Testis (tissue), 3 donors: Measurements from ENCODE around the gene PDSS1. TPM values are rescaled to one million over a fixed set of nuclear protein-coding genes. Genes with fewer than 3 reads are reported as not detected.

Source experiments
- DNase-seq: peaks from one replicate; pipeline ENCODE4 v3.0.0-alpha.2; 2019
- H3K27ac ChIP-seq, 2 donors: fragments of 200-600 bp; sonication (generic); one replicate each; pipeline ENCODE4 v1.5.1; 2019
- H3K27me3 ChIP-seq: fragments of 200-600 bp; sonication (generic); one replicate; pipeline ENCODE4 v1.5.1; 2019
- H3K36me3 ChIP-seq: fragments of 200-600 bp; sonication (generic); one replicate; pipeline ENCODE4 v1.5.1; 2017; ENCODE audit warnings: low read depth; ENCODE audit errors: missing control alignments
- H3K4me1 ChIP-seq: fragments of 200-600 bp; sonication (generic); one replicate; pipeline ENCODE4 v1.5.1; 2019
- H3K4me3 ChIP-seq, 2 donors: fragments of 200-600 bp; sonication (generic); one replicate each; pipeline ENCODE4 v1.5.1; 2017 to 2019
- H3K9me3 ChIP-seq: fragments of 200-600 bp; sonication (generic); one replicate; pipeline ENCODE4 v1.5.1; 2017
- POLR2A ChIP-seq: fragments of 450-650 bp; IDR thresholded peaks from one replicate; pipeline ENCODE4 v1.6.1; 2017; ENCODE audit warnings: antibody characterized with exemption, mild to moderate bottlenecking, moderate library complexity
- WGBS, 2 donors: methylation state at CpG; one replicate each; pipeline ENCODE4 v1.1.5; 2018; 5-methylcytosine and 5-hydroxymethylcytosine counted together
- intact Hi-C: fragments of 100-400 bp; cut with DNase I; formaldehyde crosslinking; loops from one replicate; pipeline ENCODE4 v1.15.1; 2023; ENCODE audit warnings: low total_unique reads
- polyA plus RNA-seq: library from polyadenylated mRNA; stranded (reverse); fragments of 350-450 nt; fragmentation: Illumina TruSeq; extraction: RNeasy Lipid Tissue Mini Kit (QIAGEN cat#74804); gene quantifications from one replicate; pipeline ENCODE4 v1.2.3, GENCODE V29; 2014; ENCODE audit warnings: low read depth, low replicate concordance; ENCODE audit not compliant: insufficient read depth
- total RNA-seq, 2 donors: library from RNA; depleted of rRNA; stranded (reverse); fragments of >200 nt; gene quantifications; one replicate each; pipeline ENCODE4 v1.2.3, GENCODE V29; 2016
- TF ChIP-seq, protein P1 (sequence below), 3 experiments: fragments of 450-650 bp in 2 of 3; fragments of 200-600 bp in 1 of 3; sonication (generic) in 1 of 3; IDR thresholded peaks; one replicate each; pipeline ENCODE4 v1.5.1; 2016 to 2019; ENCODE audit warnings: antibody characterized with exemption in 3 of 3, mild to moderate bottlenecking in 2 of 3, moderate library complexity in 1 of 3

Gene PDSS1
- total and polyA plus RNA-seq, 3 donors from 2014 or later, result 8.9 to 10.1 (median 9.6) TPM

DNA sequence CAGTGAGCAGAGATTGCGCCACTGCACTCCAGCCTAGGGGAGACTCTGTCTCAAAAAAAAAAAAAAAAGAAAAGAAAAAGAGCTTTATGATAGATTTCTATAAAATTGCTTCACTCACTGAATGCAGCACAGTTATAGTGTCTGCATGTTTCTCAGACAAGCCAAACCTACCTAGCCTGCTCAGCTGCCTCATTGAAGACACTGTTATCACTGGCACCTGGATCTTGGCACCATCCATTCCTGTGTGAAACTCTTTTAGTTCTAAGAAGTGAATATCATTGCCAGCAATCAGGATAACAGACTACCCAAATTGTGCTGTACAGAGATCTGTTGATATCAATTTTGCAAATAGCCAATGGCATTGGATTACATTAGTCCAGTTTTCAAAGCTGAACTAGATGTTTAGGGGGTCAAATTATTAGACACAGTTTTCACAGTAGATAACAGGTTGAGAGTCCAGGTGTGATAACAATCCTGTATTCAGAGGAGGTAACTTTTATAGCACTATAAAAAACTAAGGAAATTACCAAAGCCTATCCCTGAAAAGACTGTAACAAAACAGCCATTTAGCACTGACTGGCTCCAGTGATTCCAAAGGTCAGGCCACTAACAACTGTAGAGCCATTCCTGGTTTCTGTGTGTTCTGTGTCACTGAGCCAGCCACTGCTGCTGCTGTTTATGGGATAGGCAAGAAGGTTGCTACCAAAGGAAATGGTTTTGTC is 17.1 kb downstream of the PDSS1 start:
- no peak for DNase-seq
- WGBS, 2 donors, result 86 to 95% methylated on average over 1 of the region's 1 CpG
- H3K4me3 ChIP-seq, result no peak overlapping the region
- H3K9me3 ChIP-seq, result no peaks in the 10 kb centered on the region
- TF ChIP-seq POLR2A, result no peak
- TF ChIP-seq, protein P1, sequence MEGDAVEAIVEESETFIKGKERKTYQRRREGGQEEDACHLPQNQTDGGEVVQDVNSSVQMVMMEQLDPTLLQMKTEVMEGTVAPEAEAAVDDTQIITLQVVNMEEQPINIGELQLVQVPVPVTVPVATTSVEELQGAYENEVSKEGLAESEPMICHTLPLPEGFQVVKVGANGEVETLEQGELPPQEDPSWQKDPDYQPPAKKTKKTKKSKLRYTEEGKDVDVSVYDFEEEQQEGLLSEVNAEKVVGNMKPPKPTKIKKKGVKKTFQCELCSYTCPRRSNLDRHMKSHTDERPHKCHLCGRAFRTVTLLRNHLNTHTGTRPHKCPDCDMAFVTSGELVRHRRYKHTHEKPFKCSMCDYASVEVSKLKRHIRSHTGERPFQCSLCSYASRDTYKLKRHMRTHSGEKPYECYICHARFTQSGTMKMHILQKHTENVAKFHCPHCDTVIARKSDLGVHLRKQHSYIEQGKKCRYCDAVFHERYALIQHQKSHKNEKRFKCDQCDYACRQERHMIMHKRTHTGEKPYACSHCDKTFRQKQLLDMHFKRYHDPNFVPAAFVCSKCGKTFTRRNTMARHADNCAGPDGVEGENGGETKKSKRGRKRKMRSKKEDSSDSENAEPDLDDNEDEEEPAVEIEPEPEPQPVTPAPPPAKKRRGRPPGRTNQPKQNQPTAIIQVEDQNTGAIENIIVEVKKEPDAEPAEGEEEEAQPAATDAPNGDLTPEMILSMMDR (IDR thresholded peaks at IDR 0.05), result no peak
- intact Hi-C loops, result no loop called here
- no peaks in the 10 kb centered on the region for H3K36me3 ChIP-seq
- no peak overlapping the region for H3K27ac ChIP-seq
- H3K27me3 ChIP-seq, result no peaks in the 10 kb centered on the region
- H3K4me1 ChIP-seq, result no peaks in the 10 kb centered on the region

DNA sequence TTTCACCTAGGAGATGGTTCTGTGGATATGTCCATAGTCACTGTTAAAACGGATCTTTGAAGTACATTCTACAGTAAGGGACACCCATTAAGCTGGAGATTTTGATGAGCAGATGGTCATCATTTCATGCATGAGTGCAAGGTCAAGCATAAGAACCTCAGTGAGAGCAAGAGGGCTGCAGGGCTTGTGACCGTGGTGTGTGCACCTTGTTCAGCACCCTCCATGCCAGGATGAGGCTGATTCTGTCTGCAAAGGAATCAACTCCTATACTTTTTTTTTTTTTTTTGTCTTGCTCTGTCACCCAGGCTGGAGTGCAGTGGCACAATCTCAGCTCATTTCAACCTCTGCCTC is 17.6 kb downstream of the PDSS1 start:
- DNase-seq, result no peak
- H3K36me3 ChIP-seq, result no peaks in the 10 kb centered on the region
- H3K4me3 ChIP-seq, result no peak overlapping the region
- no peak overlapping the region for H3K27ac ChIP-seq
- TF ChIP-seq, protein P1 (IDR thresholded peaks at IDR 0.05), result no peak
- no peak for TF ChIP-seq POLR2A
- intact Hi-C loops, result no loop called here
- WGBS, 2 donors, result 83 to 94% methylated on average over 2 of the region's 2 CpGs
- H3K9me3 ChIP-seq, result no peaks in the 10 kb centered on the region
- H3K4me1 ChIP-seq, result no peaks in the 10 kb centered on the region
- no peaks in the 10 kb centered on the region for H3K27me3 ChIP-seq

GRCh38 chr10:26717476-26717875 is 20.0 kb downstream of the PDSS1 start:
- H3K27me3 ChIP-seq, result no peaks in the 10 kb centered on the region
- H3K27ac ChIP-seq, result no peak overlapping the region
- TF ChIP-seq POLR2A, result no peak
- TF ChIP-seq, protein P1 (IDR thresholded peaks at IDR 0.05), result no peak
- intact Hi-C loops, result no loop called here
- no peak for DNase-seq
- no peak overlapping the region for H3K4me3 ChIP-seq
- H3K9me3 ChIP-seq, result no peaks in the 10 kb centered on the region
- no peaks in the 10 kb centered on the region for H3K36me3 ChIP-seq
- WGBS, 2 donors, result 92 to 93% methylated on average over 7 of the region's 7 CpGs
- no peaks in the 10 kb centered on the region for H3K4me1 ChIP-seq

- no peak overlapping the region for H3K27ac ChIP-seq
- 91 to 95% methylated on average over 7 of the region's 7 CpGs for WGBS, 2 donors
- H3K27me3 ChIP-seq, result no peaks in the 10 kb centered on the region
- H3K4me3 ChIP-seq, result no peak overlapping the region
- intact Hi-C loops, result no loop called here
- no peaks in the 10 kb centered on the region for H3K9me3 ChIP-seq
- H3K4me1 ChIP-seq, result no peaks in the 10 kb centered on the region
- TF ChIP-seq, protein P1 (IDR thresholded peaks at IDR 0.05), result no peak
- TF ChIP-seq POLR2A, result no peak
- no peaks in the 10 kb centered on the region for H3K36me3 ChIP-seq
- DNase-seq, result no peak
Measured at GRCh38 chr10:26721561-26721960, 24.1 kb downstream of the PDSS1 start.

DNA sequence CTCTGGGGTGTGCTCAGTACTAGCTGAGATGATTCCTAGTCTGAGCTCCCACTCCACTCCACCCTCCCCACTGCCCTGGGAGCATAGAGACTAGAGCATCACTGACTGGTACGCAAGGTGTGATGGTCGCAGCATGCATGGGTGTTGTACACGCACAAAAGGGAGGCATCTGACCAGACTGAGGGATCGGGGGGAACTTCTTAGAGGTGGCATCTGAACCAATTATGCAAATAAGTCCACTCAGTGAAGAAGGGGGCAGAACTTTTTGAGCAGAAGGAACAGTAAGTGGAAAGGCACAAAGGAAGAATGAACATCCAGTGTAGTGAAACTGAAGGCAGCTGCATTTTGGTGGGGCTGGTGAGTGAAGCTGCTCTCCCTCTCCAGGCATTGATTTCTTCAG is 25.5 kb downstream of the PDSS1 start:
- Histone ChIP-seq H3K27ac (no peak overlapping the region), H3K4me1 (no peaks in the 10 kb centered on the region), H3K9me3 (no peaks in the 10 kb centered on the region), H3K4me3 (no peak overlapping the region), H3K27me3 (no peaks in the 10 kb centered on the region), H3K36me3 (no peaks in the 10 kb centered on the region)
- DNase-seq, result no peak
- intact Hi-C loops, result no loop called here
- TF ChIP-seq, protein P1 (IDR thresholded peaks at IDR 0.05), result no peak
- no peak for TF ChIP-seq POLR2A
- 86 to 96% methylated on average over 4 of the region's 4 CpGs for WGBS, 2 donors
